Ovary (tissue), 3 donors: ENCODE results near the gene COG1.

Source experiments
- CTCF ChIP-seq, 3 donors: fragments of 450-650 bp in 2 of 3; fragments of 200-600 bp in 1 of 3; IDR thresholded peaks; one replicate each; pipeline versions ENCODE4 v1.5.1 to v1.8.0; 2016 to 2022; ENCODE audit warnings: antibody characterized with exemption in 3 of 3, mild to moderate bottlenecking in 1 of 3
- POLR2A ChIP-seq: fragments of 450-650 bp; IDR thresholded peaks from one replicate; pipeline ENCODE4 v1.6.1; 2017; ENCODE audit warnings: antibody characterized with exemption, mild to moderate bottlenecking, moderate library complexity
- donor health status: DM: no; HTN: no; CAD: no.

DNA sequence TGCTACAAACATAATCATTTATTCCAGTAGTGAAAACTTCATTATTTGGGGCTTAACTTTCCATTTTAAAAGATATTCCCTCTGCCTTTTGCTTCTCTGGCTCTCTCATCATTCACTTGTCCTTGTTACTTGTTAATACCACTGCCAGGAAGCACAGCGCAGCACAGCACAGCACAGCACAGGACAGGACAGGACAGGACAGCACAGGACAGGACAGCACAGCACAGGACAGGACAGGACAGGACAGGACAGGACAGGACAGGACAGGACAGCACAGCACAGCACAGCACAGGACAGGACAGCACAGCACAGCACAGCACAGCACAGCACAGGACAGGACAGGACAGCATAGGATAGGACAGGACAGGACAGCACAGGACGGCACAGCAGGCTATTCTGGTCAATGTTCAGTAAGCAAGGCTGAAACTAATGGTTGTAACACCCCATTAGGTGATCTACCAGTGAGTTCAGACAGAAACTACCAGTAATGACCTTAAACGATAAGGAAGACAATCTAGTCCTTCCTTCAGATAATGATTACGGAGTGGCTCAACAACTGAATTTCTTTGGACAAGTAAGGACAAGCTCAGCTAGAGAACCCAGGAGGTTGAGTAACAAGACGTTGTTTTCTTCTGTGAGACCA is 31.9 kb downstream of the COG1 start:
- TF ChIP-seq CTCF (IDR thresholded peaks at IDR 0.05) (no peak), POLR2A (no peak)
